IMR-90 (cell line): ENCODE measurements around the gene ZDHHC14. TPM values are rescaled to one million over a fixed set of nuclear protein-coding genes. Genes with fewer than 3 reads are reported as not detected.

Experiments used
- ATAC-seq: fragments of 200-7000 bp; cut with Tn5 transposase; 2 replicates; pipeline ENCODE4 v1.9.1; 2020; ENCODE audit warnings: low read depth, mild to moderate bottlenecking, moderate library complexity
- BruUV-seq: library from RNA; stranded (reverse); fragments of 400-500 nt; replicated peaks from 2 replicates; lab custom pipeline; 2021; lab: Mats Ljungman, UMichigan
- CTCF ChIA-PET: fragments of 300-600 bp; formaldehyde crosslinking; extraction: SDS; loops from one replicate; lab custom pipeline; 2021; ENCODE audit warnings: antibody characterized with exemption; lab: Yijun Ruan, JAX
- POLR2A ChIA-PET: fragments of 300-600 bp; sonication (Branson Sonifier 250); formaldehyde crosslinking; loops from one replicate; lab custom pipeline; 2022; ENCODE audit warnings: antibody characterized with exemption; ENCODE audit not compliant: unreplicated experiment; lab: Charles Lee
- DNase-seq: peaks from one replicate; pipeline ENCODE4 v3.0.0; 2013
- H2AFZ ChIP-seq: replicated peaks from 2 replicates; pipeline ENCODE3; 2013; ENCODE audit warnings: low read length, mild to moderate bottlenecking; ENCODE audit not compliant: poor library complexity
- H2AK5ac ChIP-seq: 2 replicates; pipeline ENCODE4 v1.6.1; 2013; ENCODE audit warnings: low read depth, low read length, inconsistent platforms
- H2AK9ac ChIP-seq: replicated peaks from 2 replicates; pipeline ENCODE3; 2013; ENCODE audit warnings: mild to moderate bottlenecking, low read depth, low read length, moderate library complexity; ENCODE audit not compliant: poor library complexity
- H2BK120ac ChIP-seq: 2 replicates; pipeline ENCODE4 v1.6.1; 2013; ENCODE audit warnings: low read depth, low read length, inconsistent platforms
- H2BK15ac ChIP-seq: 3 replicates; pipeline ENCODE4 v1.6.1; 2013; ENCODE audit warnings: low read depth, low read length, inconsistent platforms
- H2BK20ac ChIP-seq: 2 replicates; pipeline ENCODE4 v1.6.1; 2013; ENCODE audit warnings: low read depth, mild to moderate bottlenecking, inconsistent platforms, low read length, moderate library complexity
- H2BK5ac ChIP-seq: 2 replicates; pipeline ENCODE4 v1.6.1; 2013; ENCODE audit warnings: mild to moderate bottlenecking, low read depth, low read length, inconsistent platforms; ENCODE audit not compliant: poor library complexity, severe bottlenecking
- H3K14ac ChIP-seq: replicated peaks from 2 replicates; pipeline ENCODE4 v1.6.1; 2013; ENCODE audit warnings: low read depth, low read length, inconsistent platforms
- H3K18ac ChIP-seq: 2 replicates; pipeline ENCODE4 v1.6.1; 2013; ENCODE audit warnings: low read depth, low read length, control low read depth
- H3K23ac ChIP-seq: 2 replicates; pipeline ENCODE4 v1.6.1; 2013; ENCODE audit warnings: low read depth, low read length, inconsistent platforms
- H3K27ac ChIP-seq: 2 replicates; pipeline ENCODE4 v1.5.1; 2013; ENCODE audit warnings: mild to moderate bottlenecking, control low read depth, low read length; ENCODE audit not compliant: insufficient read depth
- H3K27me3 ChIP-seq: 2 replicates; pipeline ENCODE4 v1.6.1; 2013; ENCODE audit warnings: low read length; ENCODE audit not compliant: control insufficient read depth, insufficient read depth
- H3K36me3 ChIP-seq: 2 replicates; pipeline ENCODE4 v1.6.1; 2013; ENCODE audit warnings: low read length, mixed read lengths; ENCODE audit not compliant: control insufficient read depth, insufficient read depth
- H3K4ac ChIP-seq: 2 replicates; pipeline ENCODE4 v1.6.1; 2013; ENCODE audit warnings: low read depth, low read length, inconsistent platforms
- H3K4me1 ChIP-seq: 2 replicates; pipeline ENCODE4 v1.6.1; 2013; ENCODE audit warnings: low read length, mixed read lengths; ENCODE audit not compliant: control insufficient read depth, insufficient read depth
- H3K4me2 ChIP-seq: 2 replicates; pipeline ENCODE4 v1.6.1; 2013; ENCODE audit warnings: low read depth, mild to moderate bottlenecking, control low read depth, low read length, moderate library complexity
- H3K4me3 ChIP-seq: 2 replicates; pipeline ENCODE4 v1.5.1; 2013; ENCODE audit warnings: low read depth, mild to moderate bottlenecking, control low read depth, low read length, moderate library complexity; ENCODE audit not compliant: insufficient read depth
- H3K56ac ChIP-seq: 2 replicates; pipeline ENCODE4 v1.6.1; 2013; ENCODE audit warnings: low read length, inconsistent platforms; ENCODE audit not compliant: insufficient read depth; ENCODE audit errors: extremely low read depth
- H3K79me1 ChIP-seq, 2 experiments: 2 replicates each; pipeline ENCODE4 v1.6.1; 2013; ENCODE audit warnings: low read length in 2 of 2, inconsistent platforms in 1 of 2, low read depth in 1 of 2
- H3K9ac ChIP-seq: 2 replicates; pipeline ENCODE4 v1.6.1; 2013; ENCODE audit warnings: low read depth, low read length, control low read depth
- H3K9me1 ChIP-seq: 2 replicates; pipeline ENCODE4 v1.6.1; 2013; ENCODE audit warnings: low read length, inconsistent platforms; ENCODE audit not compliant: insufficient read depth
- H3K9me3 ChIP-seq: 2 replicates; pipeline ENCODE4 v1.6.1; 2013; ENCODE audit warnings: low read length; ENCODE audit not compliant: control insufficient read depth, insufficient read depth
- H4K20me1 ChIP-seq: 2 replicates; pipeline ENCODE4 v1.6.1; 2013; ENCODE audit warnings: low read length, inconsistent platforms; ENCODE audit not compliant: insufficient read depth
- H4K5ac ChIP-seq: 2 replicates; pipeline ENCODE4 v1.6.1; 2013; ENCODE audit warnings: mild to moderate bottlenecking, low read depth, low read length, control low read depth
- H4K8ac ChIP-seq, 2 experiments: 2 replicates each; pipeline ENCODE4 v1.6.1; 2013; ENCODE audit warnings: low read depth in 2 of 2, low read length in 2 of 2, control low read depth in 1 of 2, inconsistent platforms in 1 of 2
- H4K91ac ChIP-seq: 2 replicates; pipeline ENCODE4 v1.6.1; 2013; ENCODE audit warnings: low read depth, low read length, inconsistent platforms; ENCODE audit not compliant: insufficient read depth
- CTCF ChIP-seq: conservative IDR thresholded peaks from 2 replicates; pipeline ENCODE4 v1.5.1; 2012; ENCODE audit warnings: mild to moderate bottlenecking, low read depth, low read length, improper control_type of control experiment
- FOS ChIP-seq: fragments of 150-350 bp; IDR thresholded peaks from 2 replicates; pipeline ENCODE4 v1.6.1; 2016; ENCODE audit warnings: low read depth, low read length
- MAZ ChIP-seq: IDR thresholded peaks from 2 replicates; pipeline ENCODE4 v1.6.1; 2012; ENCODE audit warnings: low read depth, mild to moderate bottlenecking, low read length, improper control_type of control experiment, moderate library complexity, borderline replicate concordance
- SMC3 ChIP-seq: fragments of 150-350 bp; IDR thresholded peaks from 2 replicates; pipeline ENCODE4 v1.6.1; 2016; ENCODE audit warnings: low read depth, mild to moderate bottlenecking, antibody characterized with exemption, low read length, moderate library complexity
- WGBS, 2 experiments: methylation state at CpG; one replicate each; pipeline versions ENCODE4 v1.1.5 to v1.1.7; 2013; ENCODE audit warnings: missing lambda C conversion rate in 2 of 2; ENCODE audit not compliant: insufficient read length in 1 of 2; ENCODE audit errors: extremely low coverage in 2 of 2; 5-methylcytosine and 5-hydroxymethylcytosine counted together
- dilution Hi-C: fragments of 300-500 bp; cut with HindIII; formaldehyde crosslinking; loops from one replicate; pipeline ENCODE4 v1.14.3; 2018; ENCODE audit warnings: low sequenced_read_pairs; ENCODE audit not compliant: unreplicated experiment
- in situ Hi-C: fragments of 300-500 bp; cut with MboI; formaldehyde crosslinking; loops from 3 replicates; pipeline ENCODE4 v1.14.3; 2019; ENCODE audit warnings: low sequenced_read_pairs, inconsistent platforms, mixed read lengths
- intact Hi-C: fragments of 100-400 bp; cut with micrococcal nuclease; formaldehyde crosslinking; loops from 2 replicates; pipeline ENCODE4 v1.10.0; 2022
- polyA plus RNA-seq, 3 experiments: library from polyadenylated mRNA; depleted of rRNA; stranded (reverse); fragments of >200 nt; gene quantifications; 2 replicates each; pipeline ENCODE4 v1.2.3, GENCODE V29; 2012; ENCODE audit warnings: low replicate concordance in 1 of 3
- total RNA-seq: library from RNA; depleted of rRNA; stranded (reverse); fragments of >200 nt; gene quantifications from 2 replicates; pipeline ENCODE4 v1.2.3, GENCODE V29; 2012

The ZDHHC14 gene
- total and polyA plus RNA-seq, 2 of the 4 experiments (the other 2 are of a cell fraction): 0.90 to 2.0 TPM

GRCh38 chr6:157337751-157338150, 43.2 kb upstream of the ZDHHC14 start:
- H3K4ac ChIP-seq: no peak overlapping the region
- POLR2A ChIA-PET: no interaction called here
- no peaks in the 10 kb centered on the region; the same call in 1 of the 2 replicates for H3K9me3 ChIP-seq
- no peaks in the 10 kb centered on the region for H3K36me3 ChIP-seq
- CTCF ChIA-PET: interaction anchor here (1.9 kb wide), 1 partner anchor 23 kb away, joined by 6 read pairs; no protein-coding TSS in a partner anchor
- H3K14ac ChIP-seq: no peak overlapping the region
- H3K27ac ChIP-seq: no peak overlapping the region
- DNase-seq: no peak
- no peak overlapping the region for H2AK5ac ChIP-seq
- H3K79me1 ChIP-seq: no peaks in the 10 kb centered on the region
- no peak overlapping the region for H3K23ac ChIP-seq
- no peak overlapping the region for H3K4me2 ChIP-seq
- H2BK120ac ChIP-seq: no peak overlapping the region
- TF ChIP-seq MAZ (no peak), FOS (no peak), CTCF (no peak), SMC3 (no peak)
- ATAC-seq: no peak
- no peak overlapping the region for H2BK5ac ChIP-seq
- H3K9me1 ChIP-seq: no peaks in the 10 kb centered on the region
- BruUV-seq: no TSS peak
- no peaks in the 10 kb centered on the region for H3K4me1 ChIP-seq
- no peak overlapping the region for H2BK20ac ChIP-seq
- in situ Hi-C loops: no loop called here
- H2AFZ ChIP-seq: no peak overlapping the region
- H3K4me3 ChIP-seq: no peak overlapping the region
- WGBS, 2 experiments: no CpG with 5 or more reads among the region's 2 CpGs
- no peaks in the 10 kb centered on the region for H4K20me1 ChIP-seq
- no peak overlapping the region for H3K9ac ChIP-seq
- no peak overlapping the region for H4K91ac ChIP-seq
- no peak overlapping the region for H2AK9ac ChIP-seq
- no peak overlapping the region for H3K18ac ChIP-seq
- dilution Hi-C loops: no loop called here
- H4K5ac ChIP-seq: no peak overlapping the region
- peaks cover 13% of the 10 kb centered on the region; the same call in 1 of the 2 replicates for H3K27me3 ChIP-seq
- no peak overlapping the region for H3K56ac ChIP-seq
- H2BK15ac ChIP-seq: no peak overlapping the region
- intact Hi-C loops: no loop called here
- no peak overlapping the region for H4K8ac ChIP-seq
